ENCODE results near the gene PUS1.

DNA sequence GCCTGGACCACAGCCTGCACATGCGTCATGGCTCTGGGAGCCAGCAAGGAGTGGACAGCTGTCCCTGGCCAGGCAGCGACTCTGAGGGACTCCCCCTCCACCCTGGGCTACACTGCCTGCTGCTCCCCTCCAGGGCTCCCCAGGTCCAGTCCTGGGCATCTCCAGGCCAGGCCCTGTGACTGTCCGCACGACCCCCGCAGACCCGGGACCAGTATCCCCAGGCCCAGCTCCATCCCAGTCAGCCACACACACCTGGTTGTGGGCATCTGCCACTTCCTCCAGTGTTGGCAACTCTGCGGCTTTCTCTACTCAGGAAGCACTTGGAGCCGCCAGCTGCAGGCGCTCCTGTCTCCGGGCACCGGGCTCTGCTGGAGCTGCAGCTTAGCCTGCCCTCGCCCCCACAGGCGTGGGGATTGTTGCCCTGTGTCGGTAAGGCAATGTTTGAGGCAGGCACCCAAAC is 32.2 kb upstream of the PUS1 start:
- no peak for TF ChIP-seq POLR2A (IDR thresholded peaks at IDR 0.05; ENCODE audit: low read depth)
- TF ChIP-seq POLR2AphosphoS5 (IDR thresholded peaks at IDR 0.05), result no peak
- TF ChIP-seq, protein P1, sequence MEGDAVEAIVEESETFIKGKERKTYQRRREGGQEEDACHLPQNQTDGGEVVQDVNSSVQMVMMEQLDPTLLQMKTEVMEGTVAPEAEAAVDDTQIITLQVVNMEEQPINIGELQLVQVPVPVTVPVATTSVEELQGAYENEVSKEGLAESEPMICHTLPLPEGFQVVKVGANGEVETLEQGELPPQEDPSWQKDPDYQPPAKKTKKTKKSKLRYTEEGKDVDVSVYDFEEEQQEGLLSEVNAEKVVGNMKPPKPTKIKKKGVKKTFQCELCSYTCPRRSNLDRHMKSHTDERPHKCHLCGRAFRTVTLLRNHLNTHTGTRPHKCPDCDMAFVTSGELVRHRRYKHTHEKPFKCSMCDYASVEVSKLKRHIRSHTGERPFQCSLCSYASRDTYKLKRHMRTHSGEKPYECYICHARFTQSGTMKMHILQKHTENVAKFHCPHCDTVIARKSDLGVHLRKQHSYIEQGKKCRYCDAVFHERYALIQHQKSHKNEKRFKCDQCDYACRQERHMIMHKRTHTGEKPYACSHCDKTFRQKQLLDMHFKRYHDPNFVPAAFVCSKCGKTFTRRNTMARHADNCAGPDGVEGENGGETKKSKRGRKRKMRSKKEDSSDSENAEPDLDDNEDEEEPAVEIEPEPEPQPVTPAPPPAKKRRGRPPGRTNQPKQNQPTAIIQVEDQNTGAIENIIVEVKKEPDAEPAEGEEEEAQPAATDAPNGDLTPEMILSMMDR (IDR thresholded peaks at IDR 0.05), result no peak
- no peak for TF ChIP-seq EP300 (IDR thresholded peaks at IDR 0.05)

Data from esophagus muscularis mucosa (tissue), 4 donors.